Nephron (organoid): ENCODE results near the gene CAST.
A peak's percentile ranks its signal among the peaks of the same experiment; 100 is the strongest.

Source experiments
- H3K27ac Mint-ChIP-seq, 3 experiments: 2 replicates each; pipeline ENCODE4 v1.8.0; 2020; ENCODE audit warnings: mixed read lengths in 3 of 3, mild to moderate bottlenecking in 2 of 3, moderate library complexity in 1 of 3
- H3K27me3 Mint-ChIP-seq: 2 replicates; pipeline ENCODE4 v1.8.0; 2021; ENCODE audit warnings: low read depth, mild to moderate bottlenecking, moderate library complexity, mixed read lengths
- H3K36me3 Mint-ChIP-seq: 2 replicates; pipeline ENCODE4 v1.8.0; 2020; ENCODE audit warnings: low read depth, mixed read lengths
- H3K4me1 Mint-ChIP-seq: 2 replicates; pipeline ENCODE4 v1.8.0; 2020; ENCODE audit warnings: mixed read lengths
- H3K4me3 Mint-ChIP-seq, 3 experiments: 2 replicates each; pipeline ENCODE4 v1.8.0; 2020; ENCODE audit warnings: mild to moderate bottlenecking in 3 of 3, mixed read lengths in 3 of 3, moderate library complexity in 2 of 3
- H3K9me3 Mint-ChIP-seq: 2 replicates; pipeline ENCODE4 v1.8.0; 2020; ENCODE audit warnings: mixed read lengths
- TF ChIP-seq, protein P1 (sequence below), 3 experiments: fragments of 200-600 bp; sonication (generic); IDR thresholded peaks; one replicate each; pipeline ENCODE4 v1.5.0; 2021; ENCODE audit warnings: antibody characterized with exemption in 3 of 3; ENCODE audit not compliant: unreplicated experiment in 3 of 3

Gene CAST

GRCh38 chr5:96818125-96818788 lies 156.1 kb downstream of the CAST start:
- TF ChIP-seq, protein P1, sequence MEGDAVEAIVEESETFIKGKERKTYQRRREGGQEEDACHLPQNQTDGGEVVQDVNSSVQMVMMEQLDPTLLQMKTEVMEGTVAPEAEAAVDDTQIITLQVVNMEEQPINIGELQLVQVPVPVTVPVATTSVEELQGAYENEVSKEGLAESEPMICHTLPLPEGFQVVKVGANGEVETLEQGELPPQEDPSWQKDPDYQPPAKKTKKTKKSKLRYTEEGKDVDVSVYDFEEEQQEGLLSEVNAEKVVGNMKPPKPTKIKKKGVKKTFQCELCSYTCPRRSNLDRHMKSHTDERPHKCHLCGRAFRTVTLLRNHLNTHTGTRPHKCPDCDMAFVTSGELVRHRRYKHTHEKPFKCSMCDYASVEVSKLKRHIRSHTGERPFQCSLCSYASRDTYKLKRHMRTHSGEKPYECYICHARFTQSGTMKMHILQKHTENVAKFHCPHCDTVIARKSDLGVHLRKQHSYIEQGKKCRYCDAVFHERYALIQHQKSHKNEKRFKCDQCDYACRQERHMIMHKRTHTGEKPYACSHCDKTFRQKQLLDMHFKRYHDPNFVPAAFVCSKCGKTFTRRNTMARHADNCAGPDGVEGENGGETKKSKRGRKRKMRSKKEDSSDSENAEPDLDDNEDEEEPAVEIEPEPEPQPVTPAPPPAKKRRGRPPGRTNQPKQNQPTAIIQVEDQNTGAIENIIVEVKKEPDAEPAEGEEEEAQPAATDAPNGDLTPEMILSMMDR (IDR thresholded peaks at IDR 0.05; ENCODE audit: unreplicated experiment in 3 of 3) = no peak
- Mint-ChIP-seq H3K36me3 (no peaks in the 10 kb centered on the region), H3K4me1 (no peaks in the 10 kb centered on the region), H3K27me3 (peaks cover 8% of the 10 kb centered on the region), H3K9me3 (no peaks in the 10 kb centered on the region), H3K27ac (peak overlapping the region; percentile 3 to 41 (median 36)), H3K4me3 (no peak overlapping the region)

DNA sequence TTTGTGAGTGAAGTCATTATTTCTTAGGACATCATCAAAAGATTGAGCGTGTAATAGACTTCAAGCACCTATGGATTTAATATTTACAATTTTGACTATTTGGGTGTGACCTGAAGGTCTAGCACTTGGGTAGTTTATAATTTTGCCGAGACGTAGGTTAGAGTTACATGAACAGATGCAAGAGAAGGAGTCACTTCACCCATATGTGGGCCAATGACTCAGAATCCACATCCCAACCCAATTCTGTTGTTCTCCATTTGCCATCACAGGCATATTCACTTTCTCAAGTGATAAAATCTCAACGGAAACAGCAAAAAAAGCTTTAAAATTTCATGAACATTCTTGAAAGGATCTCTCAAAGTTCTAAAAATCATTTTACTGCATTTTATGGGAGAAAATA lies 157.6 kb downstream of the CAST start:
- Mint-ChIP-seq H3K27me3 (peaks cover 5% of the 10 kb centered on the region), H3K27ac (no peak overlapping the region), H3K4me3 (no peak overlapping the region)

GRCh38 chr5:96821260-96821916 lies 159.2 kb downstream of the CAST start:
- Mint-ChIP-seq H3K9me3 (no peaks in the 10 kb centered on the region), H3K4me1 (peaks cover under 1% of the 10 kb centered on the region), H3K4me3 (no peak overlapping the region), H3K36me3 (no peaks in the 10 kb centered on the region), H3K27ac (no peak overlapping the region), H3K27me3 (peaks cover 2% of the 10 kb centered on the region)
- TF ChIP-seq, protein P1 (IDR thresholded peaks at IDR 0.05; ENCODE audit: unreplicated experiment in 3 of 3) = no peak

More for the DNA sequence above, 157.6 kb downstream of the CAST start:
- H3K36me3 Mint-ChIP-seq = no peaks in the 10 kb centered on the region
- no peaks in the 10 kb centered on the region for H3K4me1 Mint-ChIP-seq
- TF ChIP-seq, protein P1 (IDR thresholded peaks at IDR 0.05; ENCODE audit: unreplicated experiment in 3 of 3) = no peak
- H3K9me3 Mint-ChIP-seq = no peaks in the 10 kb centered on the region

- TF ChIP-seq, protein P1 (IDR thresholded peaks at IDR 0.05; ENCODE audit: unreplicated experiment in 3 of 3) = no peak
- H3K4me1 Mint-ChIP-seq = peaks cover 9% of the 10 kb centered on the region
Measured at GRCh38 chr5:96822686-96823459, 160.7 kb downstream of the CAST start.

DNA sequence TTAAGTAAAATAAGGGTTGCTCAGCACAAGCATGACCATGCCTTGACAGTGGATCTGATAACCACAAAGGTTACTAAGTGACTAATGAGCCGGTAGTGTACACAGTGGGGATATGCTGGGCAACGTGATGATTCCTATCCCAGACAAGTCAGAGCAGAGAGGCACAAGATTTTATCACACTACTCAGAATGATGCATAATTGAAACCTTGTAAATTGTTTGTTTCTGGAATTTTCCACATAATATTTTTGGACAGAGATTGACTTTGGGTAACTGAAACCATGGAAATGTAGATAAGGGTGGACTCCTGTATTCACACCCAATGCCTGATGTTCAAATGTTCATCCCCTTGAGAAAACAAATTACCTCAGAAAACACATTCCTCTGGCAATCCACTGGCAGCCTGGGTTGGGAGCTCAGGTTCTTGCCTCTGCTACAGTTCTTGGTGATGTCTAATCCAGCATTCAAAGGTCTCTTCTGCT lies 161.8 kb downstream of the CAST start:
- Mint-ChIP-seq H3K9me3 (no peaks in the 10 kb centered on the region), H3K4me3 (no peak overlapping the region), H3K36me3 (no peaks in the 10 kb centered on the region), H3K27ac (no peak overlapping the region), H3K4me1 (peaks cover 9% of the 10 kb centered on the region), H3K27me3 (no peaks in the 10 kb centered on the region)
- TF ChIP-seq, protein P1 (IDR thresholded peaks at IDR 0.05; ENCODE audit: unreplicated experiment in 3 of 3) = no peak

More at GRCh38 chr5:96822686-96823459, 160.7 kb downstream of the CAST start:
- Mint-ChIP-seq H3K4me3 (no peak overlapping the region), H3K27me3 (no peaks in the 10 kb centered on the region), H3K27ac (no peak overlapping the region), H3K9me3 (no peaks in the 10 kb centered on the region), H3K36me3 (no peaks in the 10 kb centered on the region)
